Forelimb muscle (tissue), 1 donor: ENCODE data around the gene U2AF2. TPM values are rescaled to one million over a fixed set of nuclear protein-coding genes. Genes with fewer than 3 reads are reported as not detected.
A peak's percentile ranks its signal among the peaks of the same experiment; 100 is the strongest.

ENCODE experiments used
- DNase-seq: peaks from one replicate; pipeline ENCODE4 v3.0.0-alpha.2; 2013; ENCODE audit warnings: low read depth
- polyA plus RNA-seq: library from polyadenylated mRNA; unstranded; fragments of 120-200 nt; gene quantifications from one replicate; pipeline ENCODE4 v1.2.1, GENCODE V29; 2013; ENCODE audit not compliant: insufficient read length

U2AF2 gene
- polyA plus RNA-seq, 1 donor: 110 TPM

- DNase-seq: no peak
Observed at GRCh38 chr19:55643003-55643886, 11.6 kb upstream of the U2AF2 start, which contains the start of gene ZNF581. TSS of gene ZNF581 (plus strand) at chr19:55643649. CDS start at chr19:55644572, 923 bp downstream.

GRCh38 chr19:55643887-55644176, 11.0 kb upstream of the U2AF2 start:
- DNase-seq: no peak

GRCh38 chr19:55644191-55644833, 10.5 kb upstream of the U2AF2 start:
- no peak for DNase-seq

- DNase-seq: no peak
Observed at GRCh38 chr19:55644842-55645511, 9.9 kb upstream of the U2AF2 start.

GRCh38 chr19:55645512-55645881, 9.3 kb upstream of the U2AF2 start:
- no peak for DNase-seq

- DNase-seq: no peak
Observed at GRCh38 chr19:55646889-55647731, 7.7 kb upstream of the U2AF2 start.

- DNase-seq: no peak
Observed at GRCh38 chr19:55647732-55648584, 6.9 kb upstream of the U2AF2 start, which contains the start of gene CCDC106. TSS of gene CCDC106 (plus strand) at chr19:55648212. CDS start at chr19:55649047, 835 bp downstream.

GRCh38 chr19:55648585-55649267, 6.1 kb upstream of the U2AF2 start:
- no peak for DNase-seq

GRCh38 chr19:55649268-55650125, 5.3 kb upstream of the U2AF2 start:
- DNase-seq: no peak

GRCh38 chr19:55650126-55650557, 4.7 kb upstream of the U2AF2 start:
- DNase-seq: no peak

GRCh38 chr19:55650602-55651230, 4.1 kb upstream of the U2AF2 start:
- no peak for DNase-seq

- DNase-seq: no peak
Observed at GRCh38 chr19:55651236-55651635, 3.6 kb upstream of the U2AF2 start.

- DNase-seq: no peak
Observed at GRCh38 chr19:55652311-55653128, 2.3 kb upstream of the U2AF2 start.

GRCh38 chr19:55653651-55654322, 1.0 kb upstream of the U2AF2 start:
- DNase-seq: peak; percentile 99

GRCh38 chr19:55654323-55654867, 440 bp upstream of the U2AF2 start:
- peak; percentile 99 for DNase-seq

GRCh38 chr19:55655648-55656040, 809 bp downstream of the U2AF2 start:
- no peak for DNase-seq

GRCh38 chr19:55656552-55656951, 1.7 kb downstream of the U2AF2 start:
- DNase-seq: no peak
